ENCODE data around the gene KLRC2.

KLRC2 gene

GRCh38 chr12:10381928-10382628 is 53.7 kb downstream of the KLRC2 start:
- WGBS (ENCODE audit: extremely low coverage, insufficient coverage, insufficient read length) = no CpG with 5 or more reads among the region's 4 CpGs
- H2AFZ ChIP-seq (ENCODE audit: insufficient read depth, low read length, poor library complexity) = no peak overlapping the region

More at GRCh38 chr12:10381928-10382628, 53.7 kb downstream of the KLRC2 start:
- no peak overlapping the region for H4K8ac ChIP-seq (ENCODE audit: low read depth, low read length)
- H3K4me1 ChIP-seq (ENCODE audit: control insufficient read depth in 1 of 2, insufficient read depth in 2 of 2, low read length in 2 of 2) = no peaks in the 10 kb centered on the region
- H2BK12ac ChIP-seq (ENCODE audit: low read length) = no peak overlapping the region
- no peak overlapping the region for H3K4me2 ChIP-seq (ENCODE audit: low read length)
- no peak overlapping the region for H3K27ac ChIP-seq (ENCODE audit: low read depth, low read length)
- H3K9ac ChIP-seq (ENCODE audit: low read length) = no peak overlapping the region
- no peak overlapping the region for H2AK5ac ChIP-seq (ENCODE audit: low read length)
- no peak overlapping the region for H4K12ac ChIP-seq (ENCODE audit: low read depth, low read length)
- H3K79me1 ChIP-seq (ENCODE audit: low read length) = no peaks in the 10 kb centered on the region
- H3K23ac ChIP-seq (ENCODE audit: low read length) = no peak overlapping the region
- no peaks in the 10 kb centered on the region for H3K9me3 ChIP-seq (ENCODE audit: insufficient read depth, low read depth, low read length)
- H3K27me3 ChIP-seq (ENCODE audit: insufficient read depth, low read length) = no peaks in the 10 kb centered on the region
- no peak for DNase-seq
- no peak overlapping the region for H3K4me3 ChIP-seq (ENCODE audit: low read depth, low read length)
- no peak overlapping the region for H3K4ac ChIP-seq (ENCODE audit: low read depth, low read length)
- no peaks in the 10 kb centered on the region for H3K36me3 ChIP-seq (ENCODE audit: control insufficient read depth in 1 of 2, insufficient read depth in 2 of 2, low read length in 2 of 2)
- H3K14ac ChIP-seq (ENCODE audit: low read length) = no peak overlapping the region
- no peaks in the 10 kb centered on the region for H3K79me2 ChIP-seq (ENCODE audit: control insufficient read depth, insufficient read depth, low read length, poor library complexity)
- no peak overlapping the region for H2BK120ac ChIP-seq (ENCODE audit: insufficient read depth, low read length, poor library complexity)
- H2BK5ac ChIP-seq (ENCODE audit: low read depth, low read length, poor library complexity) = no peak overlapping the region
- H4K91ac ChIP-seq (ENCODE audit: low read depth, low read length) = no peak overlapping the region
- no peak overlapping the region for H3K18ac ChIP-seq (ENCODE audit: low read length)

All from trophoblast cell (in vitro differentiated cells and primary cell).